HG03575 (cell line): ENCODE results near the gene IL17RC.

Experiments
- ATAC-seq: cut with Tn5 transposase; IDR thresholded peaks from one replicate; pipeline ENCODE4 v1.9.1; 2021; ENCODE audit not compliant: unreplicated experiment, insufficient number of reproducible peaks, low FRiP score; ENCODE audit errors: extremely low read depth

IL17RC gene

DNA sequence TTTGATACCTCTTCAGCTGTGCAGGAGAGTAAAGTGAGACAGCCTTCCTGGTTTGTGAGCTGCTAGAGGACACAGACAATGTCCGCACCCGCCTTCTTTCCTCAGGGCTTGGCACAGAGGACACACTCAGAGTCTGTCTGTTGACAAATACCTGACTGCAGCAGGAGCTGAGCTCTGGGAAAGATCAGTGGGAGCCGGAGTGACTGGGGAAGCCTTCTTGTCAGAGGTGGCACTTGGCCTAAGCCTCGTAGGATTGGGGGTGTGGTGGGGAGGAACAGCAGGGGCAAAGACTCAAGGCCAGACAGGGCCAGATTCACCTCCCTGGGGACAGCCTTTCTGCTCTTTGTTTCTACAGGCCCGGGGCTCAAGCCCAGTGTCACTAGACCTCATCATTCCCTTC lies 3.3 kb upstream of the IL17RC start:
- no peak for ATAC-seq

DNA sequence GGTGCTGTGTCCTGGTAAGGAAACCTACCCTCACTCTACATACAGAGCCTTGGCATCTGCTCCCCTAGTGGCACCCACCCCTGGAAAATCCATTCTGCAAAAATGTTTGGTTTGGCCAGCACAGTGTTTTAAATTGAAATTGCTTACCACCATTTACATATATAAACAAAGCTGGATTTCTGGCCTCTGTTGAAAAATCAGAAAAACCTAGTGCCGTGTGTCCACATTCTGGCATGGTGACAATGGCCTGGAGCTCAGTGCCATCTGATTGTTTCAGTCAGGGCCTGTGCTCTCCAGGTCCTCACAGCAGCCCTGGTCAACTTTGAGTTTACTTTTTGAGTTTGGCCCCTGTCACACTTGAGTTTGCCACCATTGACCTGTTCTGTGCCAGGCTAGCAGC lies 2.9 kb upstream of the IL17RC start:
- no peak for ATAC-seq

DNA sequence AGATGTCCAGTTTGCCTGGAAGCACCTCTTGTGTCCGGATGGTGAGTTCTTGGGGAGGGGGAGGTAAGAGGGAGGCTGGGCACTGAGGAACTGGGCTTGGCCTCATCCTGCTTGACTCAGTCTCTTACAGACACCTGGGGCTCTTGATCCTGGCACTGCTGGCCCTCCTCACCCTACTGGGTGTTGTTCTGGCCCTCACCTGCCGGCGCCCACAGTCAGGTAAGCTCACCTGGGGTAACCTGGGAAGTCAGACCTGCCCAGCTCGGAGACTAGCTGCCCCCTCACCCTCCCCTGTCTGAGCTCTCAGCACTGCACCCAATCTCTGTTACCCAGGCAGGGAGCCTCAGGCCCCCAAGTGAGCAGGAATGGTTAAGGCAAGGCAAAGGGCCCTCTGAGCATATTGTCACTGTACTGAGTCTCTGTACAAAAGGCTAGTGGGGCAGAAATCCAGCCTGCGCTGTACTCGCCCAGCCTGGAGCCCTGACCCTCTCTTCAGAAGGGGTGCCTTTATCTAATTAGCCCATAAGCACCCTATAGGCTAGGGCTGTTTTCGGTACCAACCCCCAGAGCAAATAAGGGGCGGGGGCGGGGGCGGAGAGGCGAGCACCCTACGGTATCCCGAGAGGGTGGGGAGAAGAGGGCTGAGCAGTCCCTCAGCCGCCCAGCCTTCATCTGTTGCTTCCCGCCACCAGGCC lies 2.2 kb upstream of the IL17RC start:
- ATAC-seq, result no peak

DNA sequence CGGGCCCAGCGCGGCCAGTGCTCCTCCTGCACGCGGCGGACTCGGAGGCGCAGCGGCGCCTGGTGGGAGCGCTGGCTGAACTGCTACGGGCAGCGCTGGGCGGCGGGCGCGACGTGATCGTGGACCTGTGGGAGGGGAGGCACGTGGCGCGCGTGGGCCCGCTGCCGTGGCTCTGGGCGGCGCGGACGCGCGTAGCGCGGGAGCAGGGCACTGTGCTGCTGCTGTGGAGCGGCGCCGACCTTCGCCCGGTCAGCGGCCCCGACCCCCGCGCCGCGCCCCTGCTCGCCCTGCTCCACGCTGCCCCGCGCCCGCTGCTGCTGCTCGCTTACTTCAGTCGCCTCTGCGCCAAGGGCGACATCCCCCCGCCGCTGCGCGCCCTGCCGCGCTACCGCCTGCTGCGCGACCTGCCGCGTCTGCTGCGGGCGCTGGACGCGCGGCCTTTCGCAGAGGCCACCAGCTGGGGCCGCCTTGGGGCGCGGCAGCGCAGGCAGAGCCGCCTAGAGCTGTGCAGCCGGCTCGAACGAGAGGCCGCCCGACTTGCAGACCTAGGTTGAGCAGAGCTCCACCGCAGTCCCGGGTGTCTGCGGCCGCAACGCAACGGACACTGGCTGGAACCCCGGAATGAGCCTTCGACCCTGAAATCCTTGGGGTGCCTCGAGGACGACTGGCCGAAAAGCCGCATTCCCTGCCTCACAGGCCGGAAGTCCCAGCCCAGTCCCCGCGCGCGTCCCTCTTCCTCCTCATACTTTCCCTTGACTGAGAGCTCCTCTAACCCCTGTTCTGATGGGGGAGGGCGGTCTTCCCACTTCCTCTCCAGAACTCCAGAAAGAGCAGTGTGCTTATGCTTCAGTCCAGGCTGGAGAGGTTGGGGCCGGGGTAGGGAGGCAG lies 1.4 kb upstream of the IL17RC start:
- no peak for ATAC-seq

DNA sequence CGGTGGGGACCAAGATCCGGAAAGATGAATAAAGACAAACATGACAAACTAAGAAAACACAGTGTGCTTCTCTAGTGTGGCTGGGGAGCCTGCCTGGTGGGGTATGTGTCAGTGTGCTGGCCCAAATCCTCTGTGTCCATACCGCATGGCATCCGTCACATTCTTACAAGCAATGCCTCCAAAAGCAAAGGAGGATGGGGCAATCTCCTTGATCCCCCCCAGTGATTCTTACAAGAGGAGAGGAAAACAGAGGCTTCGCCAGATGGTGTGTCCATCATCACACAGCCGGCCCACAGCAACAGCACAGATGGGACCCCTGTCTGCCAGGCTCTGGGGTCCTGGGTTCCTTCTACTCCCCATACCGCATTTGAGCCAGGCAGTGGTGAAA lies 558 bp upstream of the IL17RC start:
- no peak for ATAC-seq

DNA sequence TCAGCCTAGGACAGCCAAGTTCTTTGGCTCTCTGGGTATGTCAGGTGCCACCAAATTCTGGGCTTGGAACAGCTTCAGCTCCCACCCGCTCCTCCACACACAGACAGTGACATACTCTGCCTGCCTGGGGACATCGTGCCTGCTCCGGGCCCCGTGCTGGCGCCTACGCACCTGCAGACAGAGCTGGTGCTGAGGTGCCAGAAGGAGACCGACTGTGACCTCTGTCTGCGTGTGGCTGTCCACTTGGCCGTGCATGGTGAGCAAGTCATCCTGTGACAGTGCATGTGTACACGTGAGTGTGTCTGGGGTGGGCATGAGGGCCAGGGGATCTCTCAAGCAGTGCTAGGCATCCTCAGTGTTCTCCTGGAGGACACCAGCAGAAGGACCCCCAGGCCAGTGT lies 922 bp downstream of the IL17RC start:
- no peak for ATAC-seq

DNA sequence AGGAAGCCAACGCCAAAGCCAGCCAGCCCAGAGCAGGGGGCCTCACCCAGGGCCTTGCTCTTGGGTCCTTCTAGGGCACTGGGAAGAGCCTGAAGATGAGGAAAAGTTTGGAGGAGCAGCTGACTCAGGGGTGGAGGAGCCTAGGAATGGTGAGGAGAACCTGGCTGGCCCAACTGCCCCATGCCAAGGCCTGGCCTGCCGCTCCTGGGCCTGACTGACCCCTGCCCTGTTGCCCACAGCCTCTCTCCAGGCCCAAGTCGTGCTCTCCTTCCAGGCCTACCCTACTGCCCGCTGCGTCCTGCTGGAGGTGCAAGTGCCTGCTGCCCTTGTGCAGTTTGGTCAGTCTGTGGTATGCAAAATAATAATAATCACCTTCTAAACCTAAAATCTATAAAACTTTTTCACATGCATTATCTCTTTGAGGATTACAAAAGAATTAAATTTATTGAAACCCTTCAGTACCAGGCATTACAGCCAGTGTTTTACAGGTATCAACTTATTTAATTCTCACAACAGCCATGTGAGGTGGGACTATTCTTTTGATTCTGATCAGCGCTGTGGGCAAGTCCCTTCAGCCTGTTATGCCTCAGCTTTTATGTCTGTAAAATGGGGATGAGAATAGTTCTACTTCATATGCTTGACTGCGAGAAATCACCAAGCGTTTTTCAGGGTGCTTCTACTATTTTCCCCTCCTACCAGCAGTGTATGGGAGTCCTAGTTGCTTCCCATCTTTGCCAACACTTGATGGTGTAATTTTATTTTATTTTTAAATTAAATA lies 1.6 kb downstream of the IL17RC start:
- ATAC-seq, result no peak

DNA sequence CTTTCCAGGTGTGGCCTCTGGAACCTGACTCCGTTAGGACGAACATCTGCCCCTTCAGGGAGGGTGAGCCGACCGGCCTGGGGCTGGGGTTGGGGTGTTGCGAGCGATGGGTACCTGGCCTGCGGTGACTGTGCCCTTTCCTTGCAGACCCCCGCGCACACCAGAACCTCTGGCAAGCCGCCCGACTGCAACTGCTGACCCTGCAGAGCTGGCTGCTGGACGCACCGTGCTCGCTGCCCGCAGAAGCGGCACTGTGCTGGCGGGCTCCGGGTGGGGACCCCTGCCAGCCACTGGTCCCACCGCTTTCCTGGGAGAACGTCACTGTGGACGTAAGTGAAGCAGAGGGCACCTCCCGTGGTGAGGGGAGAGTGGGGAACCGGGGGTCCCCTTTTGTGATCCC lies 11.3 kb downstream of the IL17RC start:
- no peak for ATAC-seq

DNA sequence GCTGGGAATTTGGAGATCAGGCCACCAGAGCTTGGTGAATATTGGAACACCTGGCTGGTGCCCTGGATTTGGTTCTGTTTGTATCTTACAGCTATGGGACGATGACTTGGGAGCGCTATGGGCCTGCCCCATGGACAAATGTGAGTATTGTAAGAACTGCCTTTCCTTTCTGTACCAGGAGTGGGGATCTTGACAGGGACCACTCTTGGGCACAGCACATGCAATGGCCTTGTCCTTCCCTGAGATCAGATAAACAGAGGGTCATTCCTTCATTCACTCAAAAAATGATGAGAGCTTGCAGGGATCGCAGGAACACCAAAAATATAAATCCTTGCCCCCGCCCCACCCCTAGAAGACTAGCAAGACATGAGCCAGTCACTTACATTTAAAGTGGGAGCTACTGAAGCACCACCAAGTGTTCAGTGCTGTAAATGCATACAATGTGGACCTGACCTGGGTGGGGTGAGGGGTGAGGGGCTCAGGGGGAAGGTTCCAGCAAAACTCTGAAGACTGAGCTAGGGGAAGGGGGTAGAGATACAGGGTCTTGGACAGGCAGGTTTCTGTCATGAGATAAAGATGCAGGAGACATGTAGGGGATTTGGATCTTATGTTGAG lies 14.0 kb downstream of the IL17RC start:
- no peak for ATAC-seq

DNA sequence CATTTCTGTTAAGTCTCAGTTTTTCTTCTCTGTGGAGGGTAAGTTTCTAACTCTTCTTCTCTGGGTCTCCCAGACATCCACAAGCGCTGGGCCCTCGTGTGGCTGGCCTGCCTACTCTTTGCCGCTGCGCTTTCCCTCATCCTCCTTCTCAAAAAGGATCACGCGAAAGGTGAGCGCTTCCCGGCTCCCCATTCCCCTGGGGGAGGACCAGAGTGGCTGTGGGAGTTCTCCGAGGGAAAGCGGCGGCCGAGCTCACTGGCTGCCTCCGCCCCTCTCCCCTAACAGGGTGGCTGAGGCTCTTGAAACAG lies 15.6 kb downstream of the IL17RC start:
- ATAC-seq, result no peak

DNA sequence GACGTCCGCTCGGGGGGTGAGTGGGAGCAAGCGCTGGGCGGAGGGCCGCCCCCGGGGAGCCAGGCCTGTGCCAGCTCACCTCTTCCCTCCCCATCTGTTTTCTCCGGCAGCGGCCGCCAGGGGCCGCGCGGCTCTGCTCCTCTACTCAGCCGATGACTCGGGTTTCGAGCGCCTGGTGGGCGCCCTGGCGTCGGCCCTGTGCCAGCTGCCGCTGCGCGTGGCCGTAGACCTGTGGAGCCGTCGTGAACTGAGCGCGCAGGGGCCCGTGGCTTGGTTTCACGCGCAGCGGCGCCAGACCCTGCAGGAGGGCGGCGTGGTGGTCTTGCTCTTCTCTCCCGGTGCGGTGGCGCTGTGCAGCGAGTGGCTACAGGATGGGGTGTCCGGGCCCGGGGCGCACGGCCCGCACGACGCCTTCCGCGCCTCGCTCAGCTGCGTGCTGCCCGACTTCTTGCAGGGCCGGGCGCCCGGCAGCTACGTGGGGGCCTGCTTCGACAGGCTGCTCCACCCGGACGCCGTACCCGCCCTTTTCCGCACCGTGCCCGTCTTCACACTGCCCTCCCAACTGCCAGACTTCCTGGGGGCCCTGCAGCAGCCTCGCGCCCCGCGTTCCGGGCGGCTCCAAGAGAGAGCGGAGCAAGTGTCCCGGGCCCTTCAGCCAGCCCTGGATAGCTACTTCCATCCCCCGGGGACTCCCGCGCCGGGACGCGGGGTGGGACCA lies 16.1 kb downstream of the IL17RC start:
- ATAC-seq, result no peak

DNA sequence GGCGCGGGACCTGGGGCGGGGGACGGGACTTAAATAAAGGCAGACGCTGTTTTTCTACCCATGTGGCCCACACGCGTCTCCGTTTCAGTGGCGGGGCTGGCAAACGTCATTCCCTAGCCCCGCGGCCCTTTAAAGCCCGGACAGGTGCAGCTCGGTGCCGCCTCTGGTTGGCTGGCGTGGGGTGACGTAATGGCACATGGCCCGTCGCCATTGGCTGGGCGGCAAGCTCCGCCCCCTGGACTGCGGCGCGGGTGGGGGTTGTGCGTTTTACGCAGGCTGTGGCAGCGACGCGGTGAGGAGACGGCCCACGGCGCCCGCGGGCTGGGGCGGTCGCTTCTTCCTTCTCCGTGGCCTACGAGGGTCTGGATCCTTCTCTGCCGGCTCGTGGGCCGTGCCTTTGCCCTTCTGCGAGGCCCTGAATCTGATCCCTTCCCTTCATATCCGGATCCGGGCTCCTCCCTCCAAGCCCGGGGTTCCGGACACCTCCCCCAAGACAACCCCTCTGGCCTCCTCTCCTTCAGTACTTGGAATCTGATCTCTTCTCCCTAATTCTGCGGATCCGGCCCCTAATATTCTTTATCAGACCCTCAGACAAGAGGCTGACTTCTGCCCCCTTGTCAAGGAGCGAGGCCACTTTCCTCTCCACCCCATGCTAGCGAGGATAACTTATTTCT lies 16.8 kb downstream of the IL17RC start, which contains the start of gene CRELD1:
Gene CRELD1, plus strand, starts transcription at position 274 of the 674 bp plus-strand sequence. CDS start 605 bp downstream, outside the sequence.
- peak; percentile 86 for ATAC-seq

DNA sequence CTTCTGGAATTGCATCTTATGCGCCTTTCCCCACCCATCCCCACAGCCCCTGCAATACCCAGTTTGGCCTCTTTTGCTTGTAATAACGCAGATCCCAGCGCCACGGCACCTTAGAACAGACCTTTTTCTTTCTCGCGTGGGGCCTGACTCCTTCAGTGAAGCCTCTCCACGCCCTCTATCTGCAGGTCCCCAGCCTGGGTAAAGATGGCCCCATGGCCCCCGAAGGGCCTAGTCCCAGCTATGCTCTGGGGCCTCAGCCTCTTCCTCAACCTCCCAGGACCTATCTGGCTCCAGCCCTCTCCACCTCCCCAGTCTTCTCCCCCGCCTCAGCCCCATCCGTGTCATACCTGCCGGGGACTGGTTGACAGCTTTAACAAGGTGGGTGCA lies 17.3 kb downstream of the IL17RC start:
- ATAC-seq, result no peak

DNA sequence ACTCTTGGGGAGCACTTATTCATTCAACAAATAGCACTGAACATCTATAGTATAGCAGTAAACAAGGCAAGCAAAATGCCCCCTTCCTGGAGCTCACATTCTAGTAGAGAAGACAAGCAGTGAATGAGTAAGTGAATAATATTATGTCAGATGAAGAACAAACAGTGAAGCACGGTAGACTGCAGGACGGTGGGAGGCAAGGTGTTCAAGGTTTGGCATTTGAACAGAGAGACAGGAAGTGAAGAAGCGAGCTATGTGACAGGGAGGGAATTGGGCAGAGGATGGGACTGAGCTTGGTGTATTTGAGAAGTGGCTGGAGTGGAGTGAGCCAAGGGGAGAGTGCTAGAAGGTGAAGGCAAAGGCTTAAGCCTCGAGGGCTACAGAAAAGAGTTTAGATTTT lies 18.1 kb downstream of the IL17RC start:
- no peak for ATAC-seq

DNA sequence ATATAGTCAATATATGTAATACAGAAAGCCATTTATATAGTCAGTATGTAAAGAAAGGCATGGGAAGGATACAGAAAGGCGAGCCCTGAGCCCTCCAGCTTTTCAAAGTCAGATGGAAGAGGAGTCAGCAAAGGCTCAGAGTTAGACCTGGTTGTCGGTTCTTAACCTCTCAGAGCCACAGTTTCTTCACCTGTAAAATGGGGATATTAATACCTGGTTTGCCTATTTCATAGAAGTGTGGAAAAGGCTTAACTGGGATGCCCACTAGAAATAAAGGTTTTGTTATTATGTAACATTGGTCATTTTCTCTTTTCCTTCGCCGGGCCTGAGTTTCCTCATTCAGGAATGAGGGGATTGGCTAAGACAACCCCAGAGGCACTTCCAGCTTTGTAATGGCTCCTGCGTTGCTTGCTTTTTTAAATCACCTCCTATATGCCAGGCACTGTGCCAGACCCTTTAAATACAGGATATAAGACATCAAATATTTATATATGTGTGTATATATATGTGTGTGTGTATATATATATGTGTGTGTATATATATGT lies 19.1 kb downstream of the IL17RC start:
- ATAC-seq, result no peak

DNA sequence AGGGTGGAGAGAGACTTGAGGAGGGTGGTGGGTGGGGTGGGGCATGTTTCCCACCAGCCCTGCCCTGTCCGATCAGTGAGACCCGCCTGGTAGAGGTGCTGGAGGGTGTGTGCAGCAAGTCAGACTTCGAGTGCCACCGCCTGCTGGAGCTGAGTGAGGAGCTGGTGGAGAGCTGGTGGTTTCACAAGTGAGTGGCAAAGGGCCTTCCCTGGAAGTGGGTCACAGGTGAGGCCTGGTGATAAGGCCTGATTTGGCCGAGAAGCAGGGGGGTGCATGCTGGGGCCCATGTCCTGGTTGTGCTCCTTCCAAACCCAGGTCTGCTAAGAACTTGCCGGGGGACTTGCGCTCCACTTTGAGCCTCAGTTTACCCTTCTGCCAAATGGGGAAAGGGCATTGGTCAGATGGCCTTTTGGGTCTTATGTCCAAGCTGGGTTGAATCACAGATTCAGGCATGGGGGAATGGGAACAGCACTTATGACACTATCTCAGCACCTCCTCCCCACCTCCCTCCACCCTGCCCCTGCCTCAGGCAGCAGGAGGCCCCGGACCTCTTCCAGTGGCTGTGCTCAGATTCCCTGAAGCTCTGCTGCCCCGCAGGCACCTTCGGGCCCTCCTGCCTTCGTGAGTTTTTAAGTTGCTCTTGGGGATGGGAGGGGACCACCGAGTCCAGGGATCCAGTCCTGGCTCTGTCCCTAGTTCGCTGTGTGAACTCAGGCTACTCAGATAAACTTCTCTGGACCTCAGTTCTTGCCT lies 20.8 kb downstream of the IL17RC start:
- no peak for ATAC-seq

DNA sequence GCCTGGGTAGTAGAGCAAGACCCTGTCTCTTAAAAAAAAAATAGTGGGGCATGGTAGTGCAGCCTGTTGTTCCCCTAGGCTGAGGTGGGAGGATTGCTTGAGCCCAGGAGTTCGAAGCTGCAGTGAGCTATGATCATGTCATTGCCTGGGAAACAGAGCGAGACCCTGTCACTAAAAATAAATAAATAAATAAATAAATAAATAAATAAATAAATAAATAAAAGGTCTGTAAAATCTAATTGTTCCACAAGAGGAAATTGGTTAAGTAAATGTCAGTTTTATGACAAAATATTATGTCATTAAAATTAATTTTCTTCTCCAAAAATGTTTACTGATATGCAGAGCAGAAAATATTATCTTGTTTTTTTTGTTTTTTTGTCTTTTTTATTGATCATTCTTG lies 22.1 kb downstream of the IL17RC start:
- no peak for ATAC-seq
